ENCODE results near the gene BANK1. TPM values are rescaled to one million over a fixed set of nuclear protein-coding genes. Genes with fewer than 3 reads are reported as not detected.

Gene BANK1
- total RNA-seq, 1 experiment from 2014 or later: not detected

GRCh38 chr4:101970547-101971155 is 180.1 kb downstream of the BANK1 start:
- in situ Hi-C loops (cut with HindIII; ENCODE audit: low pct_unique_long_range_greater_than_20kb, low sequenced_read_pairs): no loop called here
- no peak for DNase-seq (ENCODE audit: low read depth, low spot score)

GRCh38 chr4:101972791-101973190 is 182.3 kb downstream of the BANK1 start:
- in situ Hi-C loops (cut with HindIII; ENCODE audit: low pct_unique_long_range_greater_than_20kb, low sequenced_read_pairs): no loop called here
- DNase-seq (ENCODE audit: low read depth, low spot score): peak; percentile 78

DNA sequence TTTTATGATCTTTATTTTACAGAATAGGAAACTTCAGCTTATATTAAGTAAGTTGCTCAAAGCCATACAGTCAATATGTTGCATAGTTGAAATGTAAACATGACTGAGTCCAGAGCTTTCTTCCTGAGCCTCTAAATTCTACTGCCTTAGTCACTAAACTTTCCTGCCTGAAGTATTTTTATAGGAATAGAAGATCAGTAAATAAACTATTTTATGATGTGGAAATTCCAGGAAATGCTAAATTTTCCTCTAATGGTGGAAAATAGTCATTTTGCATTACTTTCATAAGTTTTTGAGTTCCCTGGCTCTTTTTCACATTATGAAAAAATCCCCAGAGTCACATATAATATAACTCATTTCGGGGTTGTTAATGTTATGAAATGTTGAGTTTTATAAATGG is 182.8 kb downstream of the BANK1 start:
- in situ Hi-C loops (cut with HindIII; ENCODE audit: low pct_unique_long_range_greater_than_20kb, low sequenced_read_pairs): no loop called here
- DNase-seq (ENCODE audit: low read depth, low spot score): no peak

DNA sequence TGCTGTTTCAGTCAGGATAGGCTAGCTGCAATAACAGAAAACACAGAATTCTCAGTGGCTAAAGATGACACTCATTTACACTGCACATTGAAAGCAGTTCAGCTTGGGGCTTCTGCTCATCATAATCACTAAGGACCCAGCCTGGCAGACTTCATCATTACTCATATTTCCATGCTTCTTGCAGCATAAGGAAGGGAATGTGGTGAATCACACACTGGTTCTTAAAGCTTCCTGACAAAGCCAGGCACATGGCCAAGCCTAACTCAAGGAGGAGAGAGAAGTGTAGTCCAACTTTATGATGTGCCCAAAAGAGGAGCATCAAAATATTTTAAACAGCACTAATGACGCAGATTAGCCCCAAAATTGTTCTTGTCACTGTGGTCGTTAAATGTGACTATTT is 186.5 kb downstream of the BANK1 start:
- DNase-seq (ENCODE audit: low read depth, low spot score): peak; percentile 60

DNA sequence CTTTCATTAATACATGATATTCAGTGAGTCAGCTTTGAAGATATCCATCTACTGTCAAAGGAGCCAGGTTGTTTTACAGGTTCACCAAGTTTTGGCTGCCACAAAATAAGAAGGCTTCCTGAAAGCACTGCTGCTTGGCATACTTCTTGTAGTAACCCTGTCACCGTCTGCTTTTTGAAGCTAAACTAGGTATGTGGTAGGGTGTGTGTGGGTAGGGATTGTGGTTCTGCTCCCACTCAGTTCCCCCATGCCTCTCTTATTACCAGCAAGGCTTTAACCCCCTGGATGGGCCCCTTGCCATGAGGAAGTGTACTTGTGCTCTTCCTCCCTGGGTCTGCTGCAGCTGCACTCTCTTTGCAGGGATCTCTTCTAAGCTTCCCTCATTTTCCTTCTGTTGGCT is 191.2 kb downstream of the BANK1 start:
- in situ Hi-C loops (cut with HindIII; ENCODE audit: low pct_unique_long_range_greater_than_20kb, low sequenced_read_pairs): no loop called here
- DNase-seq (ENCODE audit: low read depth, low spot score): no peak

More for the DNA sequence above, 186.5 kb downstream of the BANK1 start:
- in situ Hi-C loops (cut with HindIII; ENCODE audit: low pct_unique_long_range_greater_than_20kb, low sequenced_read_pairs): no loop called here

DNA sequence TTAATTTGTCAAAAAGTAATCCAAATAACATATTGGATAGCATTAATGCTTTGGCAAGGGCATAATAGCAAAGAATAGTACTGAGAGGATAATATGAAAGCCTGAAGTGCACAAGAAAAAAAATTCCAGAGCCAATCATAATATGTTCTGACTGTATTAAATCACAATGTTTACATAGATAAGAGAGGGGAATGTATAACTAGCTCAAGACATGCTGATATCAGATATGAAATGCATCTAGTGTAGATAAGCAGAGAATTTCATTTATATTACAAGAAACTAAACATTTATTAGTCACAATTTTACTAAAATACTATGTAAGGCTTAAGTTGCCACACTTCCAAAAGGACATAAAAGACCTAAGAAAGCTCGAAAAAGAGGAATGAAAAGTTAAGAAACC is 193.3 kb downstream of the BANK1 start:
- DNase-seq (ENCODE audit: low read depth, low spot score): no peak

GRCh38 chr4:101987623-101988243 is 197.2 kb downstream of the BANK1 start:
- DNase-seq (ENCODE audit: low read depth, low spot score): no peak
- in situ Hi-C loops (cut with HindIII; ENCODE audit: low pct_unique_long_range_greater_than_20kb, low sequenced_read_pairs): no loop called here

More for the DNA sequence above, 193.3 kb downstream of the BANK1 start:
- in situ Hi-C loops (cut with HindIII; ENCODE audit: low pct_unique_long_range_greater_than_20kb, low sequenced_read_pairs): no loop called here

DNA sequence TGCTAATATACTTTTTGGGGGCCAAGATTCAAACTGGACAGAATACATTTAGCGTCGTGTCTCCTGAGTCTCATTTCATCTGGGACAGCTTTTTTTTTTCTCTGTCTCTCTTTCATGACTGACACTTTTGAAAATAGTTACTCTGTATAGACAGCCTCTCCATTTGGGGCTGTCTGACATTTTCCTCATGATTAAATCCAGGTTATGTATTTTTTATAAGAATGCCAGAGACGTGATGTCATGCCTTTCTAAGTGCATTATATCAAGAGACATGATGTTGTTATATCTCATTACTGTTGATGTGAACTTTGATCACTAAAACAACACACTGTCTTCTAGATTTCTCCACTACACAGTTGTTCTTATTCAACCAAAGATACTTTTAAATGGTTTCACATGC is 199.0 kb downstream of the BANK1 start:
- in situ Hi-C loops (cut with HindIII; ENCODE audit: low pct_unique_long_range_greater_than_20kb, low sequenced_read_pairs): no loop called here
- DNase-seq (ENCODE audit: low read depth, low spot score): no peak

GRCh38 chr4:101992446-101992845 is 201.9 kb downstream of the BANK1 start:
- DNase-seq (ENCODE audit: low read depth, low spot score): no peak
- in situ Hi-C loops (cut with HindIII; ENCODE audit: low pct_unique_long_range_greater_than_20kb, low sequenced_read_pairs): no loop called here

DNA sequence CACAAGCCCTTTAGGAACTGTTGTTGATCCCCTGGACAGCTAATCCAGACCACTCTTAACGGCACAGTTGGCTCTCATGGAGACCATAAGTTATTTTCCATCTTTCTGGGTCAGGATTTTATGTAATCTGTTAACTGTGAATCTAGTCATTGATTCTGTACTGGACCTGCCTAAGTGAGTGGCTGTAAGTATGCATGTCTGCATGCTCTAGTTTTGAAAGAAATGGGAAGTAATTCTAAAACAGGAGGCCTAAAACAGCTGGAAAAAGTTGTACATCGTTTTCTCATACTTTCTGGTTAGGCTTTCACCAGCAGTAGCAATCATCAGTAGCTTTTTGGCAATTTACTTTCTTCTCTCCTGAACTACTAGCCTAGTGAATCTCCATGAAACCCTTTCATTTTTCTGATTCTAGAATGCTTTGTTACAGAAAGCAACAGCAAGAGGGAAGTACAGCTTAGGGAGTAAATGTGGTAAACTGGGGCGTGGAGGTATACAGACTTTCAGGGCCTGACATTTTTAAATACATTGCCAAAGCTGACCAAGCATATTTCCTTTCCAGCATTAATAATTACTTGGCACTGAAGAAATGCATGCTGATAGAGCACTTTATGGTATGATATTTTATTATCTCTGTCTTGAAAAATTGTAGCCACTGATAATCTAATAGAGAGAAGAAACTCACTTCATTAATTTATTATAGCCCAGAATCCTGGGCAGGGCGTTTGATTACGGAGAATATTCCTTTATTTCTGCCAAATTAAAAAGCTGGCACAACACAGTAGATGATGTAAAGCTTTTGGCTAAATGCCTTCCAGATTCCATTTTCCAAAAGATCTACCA is 202.7 kb downstream of the BANK1 start:
- DNase-seq (ENCODE audit: low read depth, low spot score): no peak
- in situ Hi-C loops (cut with HindIII; ENCODE audit: low pct_unique_long_range_greater_than_20kb, low sequenced_read_pairs): no loop called here

- no peak for DNase-seq (ENCODE audit: low read depth, low spot score)
- in situ Hi-C loops (cut with HindIII; ENCODE audit: low pct_unique_long_range_greater_than_20kb, low sequenced_read_pairs): no loop called here
Observed at GRCh38 chr4:101993842-101994775, 203.6 kb downstream of the BANK1 start.

- in situ Hi-C loops (cut with HindIII; ENCODE audit: low pct_unique_long_range_greater_than_20kb, low sequenced_read_pairs): no loop called here
- DNase-seq (ENCODE audit: low read depth, low spot score): no peak
Observed at GRCh38 chr4:102007959-102008425, 217.5 kb downstream of the BANK1 start.

DNA sequence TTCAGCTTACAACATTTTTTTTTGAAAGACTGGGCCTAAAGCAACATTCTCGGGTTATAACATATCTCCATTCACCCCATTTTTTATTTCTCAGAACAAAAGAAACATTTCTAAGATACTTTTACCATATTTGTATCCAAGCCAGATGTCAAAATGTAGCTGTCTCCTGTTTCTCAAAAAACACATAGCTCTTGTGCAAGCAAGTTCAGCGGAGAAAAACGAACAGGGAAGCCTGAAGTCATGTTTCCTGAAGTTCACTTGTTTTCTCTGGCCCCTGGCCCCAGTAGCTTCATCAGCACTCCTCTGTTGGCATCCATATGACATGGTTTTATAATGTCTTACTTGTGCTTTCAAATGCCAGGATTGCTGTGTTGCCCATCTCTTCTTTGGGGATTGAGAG is 218.2 kb downstream of the BANK1 start:
- in situ Hi-C loops (cut with HindIII; ENCODE audit: low pct_unique_long_range_greater_than_20kb, low sequenced_read_pairs): no loop called here
- DNase-seq (ENCODE audit: low read depth, low spot score): no peak

- in situ Hi-C loops (cut with HindIII; ENCODE audit: low pct_unique_long_range_greater_than_20kb, low sequenced_read_pairs): no loop called here
- DNase-seq (ENCODE audit: low read depth, low spot score): no peak
Observed at GRCh38 chr4:102022343-102022742, 231.8 kb downstream of the BANK1 start.

DNA sequence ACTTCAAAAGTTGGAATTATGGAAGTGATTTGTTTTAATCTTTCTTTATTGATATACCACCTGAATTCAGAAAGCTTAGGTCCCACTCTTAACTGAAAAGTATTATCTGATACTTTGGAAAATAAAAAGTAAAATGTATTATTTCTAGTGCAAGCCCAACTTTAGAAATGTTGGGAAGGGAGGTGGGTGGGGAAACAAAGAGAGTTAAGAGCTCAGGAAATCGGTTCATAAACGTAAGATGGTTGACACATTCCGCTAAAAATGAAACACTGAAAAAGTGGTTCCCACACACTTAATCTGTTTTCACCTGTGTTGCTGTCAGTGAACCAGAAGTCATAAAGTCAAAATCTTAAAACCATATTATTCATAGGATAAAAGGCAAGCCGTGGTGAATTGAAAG is 237.4 kb downstream of the BANK1 start:
- DNase-seq (ENCODE audit: low read depth, low spot score): no peak
- in situ Hi-C loops (cut with HindIII; ENCODE audit: low pct_unique_long_range_greater_than_20kb, low sequenced_read_pairs): no loop called here

DNA sequence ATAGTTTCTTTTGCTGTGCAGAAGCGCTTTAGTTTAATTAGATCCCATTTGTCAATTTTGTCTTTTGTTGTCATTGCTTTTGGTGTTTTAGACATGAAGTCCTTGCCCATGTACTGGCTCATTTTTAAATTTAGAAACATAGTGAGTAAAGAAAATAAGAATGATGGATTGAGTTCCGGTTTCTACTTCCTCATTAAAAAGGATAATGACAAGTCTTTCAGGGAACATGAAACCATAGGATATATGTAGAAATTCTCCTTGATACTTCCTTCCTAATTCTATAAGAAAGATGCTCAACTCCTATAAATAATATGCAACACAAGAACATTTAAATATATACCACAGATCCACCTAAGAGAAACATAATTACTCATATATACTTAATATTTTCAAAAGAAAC is 240.9 kb downstream of the BANK1 start:
- in situ Hi-C loops (cut with HindIII; ENCODE audit: low pct_unique_long_range_greater_than_20kb, low sequenced_read_pairs): no loop called here
- no peak for DNase-seq (ENCODE audit: low read depth, low spot score)

DNA sequence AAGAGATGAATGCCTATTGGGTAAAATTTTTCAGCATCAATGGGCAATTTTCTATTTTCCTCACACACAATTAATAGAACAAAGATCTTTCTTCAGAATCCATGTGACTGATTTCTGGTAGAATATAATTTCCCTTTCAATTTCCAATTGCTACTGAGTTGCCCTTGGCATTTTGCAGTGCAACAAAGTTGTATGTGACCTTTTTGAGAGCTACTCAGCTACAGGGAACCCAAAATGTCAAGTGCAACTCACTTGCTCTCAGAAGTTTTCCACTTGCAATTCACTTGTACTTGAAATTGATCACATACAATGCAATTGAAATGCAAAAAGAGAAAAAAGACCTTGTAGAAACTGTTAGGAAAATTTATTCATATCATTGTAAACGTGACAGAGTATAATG is 245.5 kb downstream of the BANK1 start:
- in situ Hi-C loops (cut with HindIII; ENCODE audit: low pct_unique_long_range_greater_than_20kb, low sequenced_read_pairs): no loop called here
- peak; percentile 1 for DNase-seq (ENCODE audit: low read depth, low spot score)
